A549 (cell line): ENCODE results near the gene CENPK. TPM values are rescaled to one million over a fixed set of nuclear protein-coding genes. Genes with fewer than 3 reads are reported as not detected.

Experiments used
- ATAC-seq, 2 experiments: fragments of 200-7000 bp in 1 of 2; fragments of >200 bp in 1 of 2; cut with Nextera tagmentation in 1 of 2; cut with Tn5 transposase in 1 of 2; 3 replicates each; pipeline versions ENCODE4 v1.8.0 to v1.9.1; 2018 to 2020; ENCODE audit warnings: mild to moderate bottlenecking in 1 of 2, moderate library complexity in 1 of 2
- CTCF ChIA-PET: fragments of 300-600 bp; sonication (Branson Sonifier 250); formaldehyde crosslinking; extraction: SDS; loops from one replicate; lab custom pipeline; 2021; ENCODE audit warnings: antibody characterized with exemption, inconsistent platforms; lab: Yijun Ruan, JAX
- POLR2A ChIA-PET: fragments of 350-600 bp; formaldehyde crosslinking; extraction: SDS; loops from one replicate; lab custom pipeline; 2021; ENCODE audit warnings: antibody characterized with exemption, inconsistent platforms; lab: Yijun Ruan, JAX
- DNase-seq, 2 experiments: peaks; one replicate each; pipeline versions ENCODE4 v3.0.0 to v3.0.0-alpha.2; 2011 to 2016; ENCODE audit warnings: low read depth in 1 of 2, low spot score in 1 of 2
- FAIRE-seq: peaks from 2 replicates; lab custom pipeline; 2011; peaks lifted over from hg19 to GRCh38; lab: Jason Lieb, UNC
- H3K27ac ChIP-seq, 2 experiments: fragments of >200 bp; sonication (Bioruptor Twin); formaldehyde crosslinking; 3 replicates each; pipeline ENCODE4 v1.5.1; 2016 to 2017
- H3K4me1 ChIP-seq: fragments of >200 bp; sonication (Bioruptor Twin); formaldehyde crosslinking; 3 replicates; pipeline ENCODE4 v1.6.1; 2016
- H3K4me2 ChIP-seq: fragments of >200 bp; sonication (Bioruptor Twin); formaldehyde crosslinking; 3 replicates; pipeline ENCODE4 v1.6.1; 2016
- H3K4me3 ChIP-seq: fragments of >200 bp; sonication (Bioruptor Twin); formaldehyde crosslinking; 3 replicates; pipeline ENCODE4 v1.5.1; 2016
- H3K9me3 ChIP-seq: fragments of >200 bp; sonication (Bioruptor Twin); formaldehyde crosslinking; 3 replicates; pipeline ENCODE4 v1.6.1; 2016
- BCL3 ChIP-seq: fragments of >200 bp; sonication (Bioruptor Twin); formaldehyde crosslinking; IDR thresholded peaks from 3 replicates; pipeline ENCODE4 v1.6.1; 2016
- ESRRA ChIP-seq: fragments of 150-350 bp; IDR thresholded peaks from 2 replicates; pipeline ENCODE4 v1.6.1; 2014; ENCODE audit warnings: mild to moderate bottlenecking, low read length, borderline replicate concordance
- FOXS1 ChIP-seq: fragments of 250-450 bp; sonication (Bioruptor Pico); IDR thresholded peaks from 2 replicates; pipeline ENCODE4 v1.5.0; 2020; ENCODE audit warnings: mild to moderate bottlenecking, moderate library complexity
- GATA3 ChIP-seq: IDR thresholded peaks from 2 replicates; pipeline ENCODE4 v1.6.1; 2012; ENCODE audit warnings: borderline replicate concordance
- HDAC2 ChIP-seq: fragments of 200-600 bp; sonication (generic); IDR thresholded peaks from 2 replicates; pipeline ENCODE4 v1.6.1; 2016
- HOXB5 ChIP-seq: fragments of 250-450 bp; sonication (Bioruptor Pico); IDR thresholded peaks from 2 replicates; pipeline ENCODE4 v1.5.0; 2020; ENCODE audit warnings: mild to moderate bottlenecking, moderate library complexity
- MAFK ChIP-seq: fragments of 450-650 bp; IDR thresholded peaks from 2 replicates; pipeline ENCODE4 v1.6.1; 2014; ENCODE audit not compliant: partially characterized antibody
- MAZ ChIP-seq: fragments of 150-350 bp; IDR thresholded peaks from 2 replicates; pipeline ENCODE4 v1.6.1; 2014; ENCODE audit warnings: antibody characterized with exemption, low read depth, low read length, borderline replicate concordance
- NPAS2 ChIP-seq: fragments of 250-450 bp; sonication (Bioruptor Pico); IDR thresholded peaks from 2 replicates; pipeline ENCODE4 v1.8.0; 2022; ENCODE audit warnings: mild to moderate bottlenecking, moderate library complexity, borderline replicate concordance
- PHF8 ChIP-seq: fragments of 200-600 bp; sonication (generic); IDR thresholded peaks from 2 replicates; pipeline ENCODE4 v1.6.1; 2016; ENCODE audit warnings: low read depth, mild to moderate bottlenecking, antibody characterized with exemption, moderate library complexity, borderline replicate concordance
- RARB ChIP-seq: fragments of 250-450 bp; sonication (Bioruptor Pico); IDR thresholded peaks from 2 replicates; pipeline ENCODE4 v1.8.0; 2021; ENCODE audit warnings: mild to moderate bottlenecking, moderate library complexity
- RFX5 ChIP-seq: fragments of 450-650 bp; IDR thresholded peaks from 2 replicates; pipeline ENCODE4 v1.7.1; 2014; ENCODE audit warnings: antibody characterized with exemption, mild to moderate bottlenecking, moderate library complexity
- SREBF2 ChIP-seq: fragments of 450-650 bp; IDR thresholded peaks from 2 replicates; pipeline ENCODE4 v1.6.1; 2014; ENCODE audit warnings: mild to moderate bottlenecking, moderate library complexity
- ZFP36 ChIP-seq: fragments of 450-650 bp; IDR thresholded peaks from 2 replicates; pipeline ENCODE4 v1.6.1; 2014; ENCODE audit warnings: borderline replicate concordance; ENCODE audit not compliant: partially characterized antibody
- ZNF302 ChIP-seq: fragments of 250-450 bp; sonication (Bioruptor Pico); IDR thresholded peaks from 2 replicates; pipeline ENCODE4 v1.9.0; 2021; ENCODE audit warnings: inconsistent platforms, mild to moderate bottlenecking, moderate library complexity
- ZSCAN20 ChIP-seq: fragments of 250-450 bp; sonication (Bioruptor Pico); IDR thresholded peaks from 2 replicates; pipeline ENCODE4 v1.8.0; 2022; ENCODE audit warnings: mild to moderate bottlenecking, moderate library complexity
- WGBS: methylation state at CpG from one replicate; pipeline ENCODE4 v1.1.6; 2017; ENCODE audit errors: missing lambda C conversion rate; 5-methylcytosine and 5-hydroxymethylcytosine counted together
- polyA plus RNA-seq, 4 experiments: library from polyadenylated mRNA; depleted of rRNA in 3 of 4; stranded (reverse); fragments of >200 nt; fragmentation: RNase III in 1 of 4; extraction: RNeasy Plus Mini Kit Qiagen cat#74134 plus additional on column Dnase treatment in 1 of 4; gene quantifications; 2 replicates in 3 of 4; 3 replicates in 1 of 4; pipeline ENCODE4 v1.2.3, GENCODE V29; 2011 to 2017
- TF ChIP-seq, protein P1 (sequence below): fragments of >200 bp; sonication (Bioruptor Twin); formaldehyde crosslinking; IDR thresholded peaks from 3 replicates; pipeline ENCODE4 v1.5.1; 2016
- TF ChIP-seq, protein P2 (sequence below): fragments of 200-600 bp; sonication (generic); IDR thresholded peaks from 2 replicates; pipeline ENCODE4 v1.6.1; 2016; ENCODE audit warnings: antibody characterized with exemption, mild to moderate bottlenecking, moderate library complexity
- TF ChIP-seq, protein P3 (sequence below): IDR thresholded peaks from 2 replicates; pipeline ENCODE4 v1.6.1; 2012
- TF ChIP-seq, protein P4 (sequence below): fragments of >200 bp; sonication (Bioruptor Twin); formaldehyde crosslinking; IDR thresholded peaks from 2 replicates; pipeline ENCODE4 v1.6.1; 2016

Gene CENPK
- polyA plus RNA-seq, 2 of the 4 experiments (the other 2 are of a cell fraction), result 71.2 to 72.7 TPM

- H3K4me2 ChIP-seq, result no peak overlapping the region
- CTCF ChIA-PET, result interaction anchor here (1.1 to 1.3 kb wide), 2 partner anchors 11 to 746 kb away, joined by 3 read pairs; no protein-coding TSS in a partner anchor
- DNase-seq, result no peak
- TF ChIP-seq RARB (CRISPR knock-in tag) (no peak), ZSCAN20 (CRISPR knock-in tag) (no peak), ESRRA (no peak), MAFK (no peak), NPAS2 (CRISPR knock-in tag) (no peak), RFX5 (no peak), GATA3 (no peak), SREBF2 (no peak), ZNF302 (CRISPR knock-in tag) (no peak), MAZ (no peak)
- TF ChIP-seq, protein P1, sequence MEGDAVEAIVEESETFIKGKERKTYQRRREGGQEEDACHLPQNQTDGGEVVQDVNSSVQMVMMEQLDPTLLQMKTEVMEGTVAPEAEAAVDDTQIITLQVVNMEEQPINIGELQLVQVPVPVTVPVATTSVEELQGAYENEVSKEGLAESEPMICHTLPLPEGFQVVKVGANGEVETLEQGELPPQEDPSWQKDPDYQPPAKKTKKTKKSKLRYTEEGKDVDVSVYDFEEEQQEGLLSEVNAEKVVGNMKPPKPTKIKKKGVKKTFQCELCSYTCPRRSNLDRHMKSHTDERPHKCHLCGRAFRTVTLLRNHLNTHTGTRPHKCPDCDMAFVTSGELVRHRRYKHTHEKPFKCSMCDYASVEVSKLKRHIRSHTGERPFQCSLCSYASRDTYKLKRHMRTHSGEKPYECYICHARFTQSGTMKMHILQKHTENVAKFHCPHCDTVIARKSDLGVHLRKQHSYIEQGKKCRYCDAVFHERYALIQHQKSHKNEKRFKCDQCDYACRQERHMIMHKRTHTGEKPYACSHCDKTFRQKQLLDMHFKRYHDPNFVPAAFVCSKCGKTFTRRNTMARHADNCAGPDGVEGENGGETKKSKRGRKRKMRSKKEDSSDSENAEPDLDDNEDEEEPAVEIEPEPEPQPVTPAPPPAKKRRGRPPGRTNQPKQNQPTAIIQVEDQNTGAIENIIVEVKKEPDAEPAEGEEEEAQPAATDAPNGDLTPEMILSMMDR, result no peak
- TF ChIP-seq, protein P2, sequence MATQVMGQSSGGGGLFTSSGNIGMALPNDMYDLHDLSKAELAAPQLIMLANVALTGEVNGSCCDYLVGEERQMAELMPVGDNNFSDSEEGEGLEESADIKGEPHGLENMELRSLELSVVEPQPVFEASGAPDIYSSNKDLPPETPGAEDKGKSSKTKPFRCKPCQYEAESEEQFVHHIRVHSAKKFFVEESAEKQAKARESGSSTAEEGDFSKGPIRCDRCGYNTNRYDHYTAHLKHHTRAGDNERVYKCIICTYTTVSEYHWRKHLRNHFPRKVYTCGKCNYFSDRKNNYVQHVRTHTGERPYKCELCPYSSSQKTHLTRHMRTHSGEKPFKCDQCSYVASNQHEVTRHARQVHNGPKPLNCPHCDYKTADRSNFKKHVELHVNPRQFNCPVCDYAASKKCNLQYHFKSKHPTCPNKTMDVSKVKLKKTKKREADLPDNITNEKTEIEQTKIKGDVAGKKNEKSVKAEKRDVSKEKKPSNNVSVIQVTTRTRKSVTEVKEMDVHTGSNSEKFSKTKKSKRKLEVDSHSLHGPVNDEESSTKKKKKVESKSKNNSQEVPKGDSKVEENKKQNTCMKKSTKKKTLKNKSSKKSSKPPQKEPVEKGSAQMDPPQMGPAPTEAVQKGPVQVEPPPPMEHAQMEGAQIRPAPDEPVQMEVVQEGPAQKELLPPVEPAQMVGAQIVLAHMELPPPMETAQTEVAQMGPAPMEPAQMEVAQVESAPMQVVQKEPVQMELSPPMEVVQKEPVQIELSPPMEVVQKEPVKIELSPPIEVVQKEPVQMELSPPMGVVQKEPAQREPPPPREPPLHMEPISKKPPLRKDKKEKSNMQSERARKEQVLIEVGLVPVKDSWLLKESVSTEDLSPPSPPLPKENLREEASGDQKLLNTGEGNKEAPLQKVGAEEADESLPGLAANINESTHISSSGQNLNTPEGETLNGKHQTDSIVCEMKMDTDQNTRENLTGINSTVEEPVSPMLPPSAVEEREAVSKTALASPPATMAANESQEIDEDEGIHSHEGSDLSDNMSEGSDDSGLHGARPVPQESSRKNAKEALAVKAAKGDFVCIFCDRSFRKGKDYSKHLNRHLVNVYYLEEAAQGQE, result no peak
- TF ChIP-seq, protein P3, sequence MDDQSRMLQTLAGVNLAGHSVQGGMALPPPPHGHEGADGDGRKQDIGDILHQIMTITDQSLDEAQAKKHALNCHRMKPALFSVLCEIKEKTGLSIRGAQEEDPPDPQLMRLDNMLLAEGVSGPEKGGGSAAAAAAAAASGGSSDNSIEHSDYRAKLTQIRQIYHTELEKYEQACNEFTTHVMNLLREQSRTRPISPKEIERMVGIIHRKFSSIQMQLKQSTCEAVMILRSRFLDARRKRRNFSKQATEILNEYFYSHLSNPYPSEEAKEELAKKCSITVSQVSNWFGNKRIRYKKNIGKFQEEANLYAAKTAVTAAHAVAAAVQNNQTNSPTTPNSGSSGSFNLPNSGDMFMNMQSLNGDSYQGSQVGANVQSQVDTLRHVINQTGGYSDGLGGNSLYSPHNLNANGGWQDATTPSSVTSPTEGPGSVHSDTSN, result no peak
- TF ChIP-seq, all 56 proteins: peak for 0
- POLR2A ChIA-PET, result no interaction called here
- Histone ChIP-seq H3K9me3 (no peaks in the 10 kb centered on the region), H3K4me1 (peaks cover 8% of the 10 kb centered on the region; the same call in 2 of the 3 replicates), H3K4me3 (no peak overlapping the region), H3K27ac (no peak overlapping the region)
- no peak for ATAC-seq
- no peak for FAIRE-seq
- WGBS, result 71% methylated on average over 3 of the region's 3 CpGs
Observed at GRCh38 chr5:65556718-65557117, 6.2 kb downstream of the CENPK start.

- H3K27ac ChIP-seq, result no peak overlapping the region
- H3K4me3 ChIP-seq, result no peak overlapping the region
- no peak for FAIRE-seq
- peaks cover 3% of the 10 kb centered on the region; the same call in 2 of the 3 replicates for H3K4me1 ChIP-seq
- ChIA-PET POLR2A (no interaction called here), CTCF (interaction anchor here (0.6 to 1.3 kb wide), 3 partner anchors 9 to 745 kb away, joined by 3 to 4 read pairs (median 3); no protein-coding TSS in a partner anchor)
- H3K9me3 ChIP-seq, result no peaks in the 10 kb centered on the region
- TF ChIP-seq, protein P4, sequence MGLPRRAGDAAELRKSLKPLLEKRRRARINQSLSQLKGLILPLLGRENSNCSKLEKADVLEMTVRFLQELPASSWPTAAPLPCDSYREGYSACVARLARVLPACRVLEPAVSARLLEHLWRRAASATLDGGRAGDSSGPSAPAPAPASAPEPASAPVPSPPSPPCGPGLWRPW, result no peak
- TF ChIP-seq ZFP36 (no peak), FOXS1 (no peak), HDAC2 (no peak), PHF8 (no peak), BCL3 (no peak), HOXB5 (CRISPR knock-in tag) (no peak)
- TF ChIP-seq, protein P2, result no peak
- H3K4me2 ChIP-seq, result no peak overlapping the region
- 87% methylated on average over 2 of the region's 2 CpGs for WGBS
- no peak for ATAC-seq
- no peak for DNase-seq
Observed at GRCh38 chr5:65556181-65556580, 6.8 kb downstream of the CENPK start.
